GM12878 (cell line): ENCODE data around the gene SLAIN2. TPM values are rescaled to one million over a fixed set of nuclear protein-coding genes. Genes with fewer than 3 reads are reported as not detected.

Experiments used
- ATAC-seq: fragments of 200-7000 bp; cut with Tn5 transposase; 3 replicates; pipeline ENCODE4 v1.9.1; 2020; ENCODE audit warnings: mild to moderate bottlenecking, moderate library complexity
- BruUV-seq: library from RNA; stranded (reverse); fragments of 400-500 nt; replicated peaks from 2 replicates; lab custom pipeline; 2021; lab: Mats Ljungman, UMichigan
- CTCF ChIA-PET: fragments of 300-600 bp; sonication (Branson Sonifier 250); formaldehyde crosslinking; extraction: SDS; loops from one replicate; lab custom pipeline; 2021; ENCODE audit warnings: inconsistent platforms; lab: Yijun Ruan, JAX
- POLR2A ChIA-PET: fragments of 350-600 bp; formaldehyde crosslinking; extraction: SDS; loops from one replicate; lab custom pipeline; 2021; ENCODE audit warnings: inconsistent platforms; lab: Charles Lee
- RAD21 ChIA-PET: fragments of 300-600 bp; sonication (Branson Sonifier 250); formaldehyde crosslinking; loops from one replicate; lab custom pipeline; 2023; ENCODE audit warnings: antibody characterized with exemption; ENCODE audit not compliant: unreplicated experiment; lab: Charles Lee
- SMC1A ChIA-PET: fragments of 300-600 bp; sonication (Branson Sonifier 250); formaldehyde crosslinking; loops from one replicate; lab custom pipeline; 2023; ENCODE audit not compliant: unreplicated experiment, uncharacterized antibody; lab: Charles Lee
- DNase-seq: peaks from one replicate; pipeline ENCODE4 v3.0.0-alpha.2; 2011; ENCODE audit warnings: low read depth, low spot score
- FAIRE-seq: peaks from 3 replicates; lab custom pipeline; 2011; peaks lifted over from hg19 to GRCh38; lab: Jason Lieb, UNC
- H2AFZ ChIP-seq: 2 replicates; pipeline ENCODE4 v1.6.0; 2011; ENCODE audit warnings: low read depth, low read length, control low read depth; ENCODE audit not compliant: control insufficient read depth
- H3K27ac ChIP-seq: 2 replicates; pipeline ENCODE4 v1.5.1; 2011; ENCODE audit warnings: control low read depth; ENCODE audit not compliant: control insufficient read depth, insufficient read depth
- H3K27me3 ChIP-seq, 2 experiments: replicated peaks in 1 of 2; 2 replicates each; pipeline versions ENCODE4 v1.6.0 to v1.6.1; 2011; ENCODE audit warnings: low read length in 1 of 2; ENCODE audit not compliant: control insufficient read depth in 2 of 2, insufficient read depth in 2 of 2
- H3K36me3 ChIP-seq, 2 experiments: 2 replicates each; pipeline ENCODE4 v1.5.1; 2011; ENCODE audit warnings: low read length in 1 of 2; ENCODE audit not compliant: control insufficient read depth in 2 of 2, insufficient read depth in 2 of 2
- H3K4me1 ChIP-seq: 2 replicates; pipeline ENCODE4 v1.6.1; 2011; ENCODE audit warnings: mild to moderate bottlenecking, low read length, moderate library complexity, mixed read lengths; ENCODE audit not compliant: control insufficient read depth, insufficient read depth
- H3K4me2 ChIP-seq: 2 replicates; pipeline ENCODE4 v1.6.0; 2011; ENCODE audit warnings: control low read depth; ENCODE audit not compliant: control insufficient read depth, insufficient read depth
- H3K4me3 ChIP-seq: fragments of 200-600 bp; sonication (generic); 2 replicates; pipeline ENCODE4 v1.5.1; 2016
- H3K79me2 ChIP-seq: 2 replicates; pipeline ENCODE4 v1.6.0; 2011; ENCODE audit warnings: low read length; ENCODE audit not compliant: control insufficient read depth, insufficient read depth
- H3K9ac ChIP-seq: 2 replicates; pipeline ENCODE4 v1.8.0; 2011; ENCODE audit warnings: low read length, control low read depth, mixed read lengths; ENCODE audit not compliant: control insufficient read depth, insufficient read depth
- H3K9me3 ChIP-seq: replicated peaks from 3 replicates; pipeline ENCODE4 v1.5.1; 2011; ENCODE audit warnings: mild to moderate bottlenecking, low read length; ENCODE audit not compliant: control insufficient read depth, insufficient read depth
- H4K20me1 ChIP-seq: 2 replicates; pipeline ENCODE4 v1.6.0; 2011; ENCODE audit not compliant: control insufficient read depth, insufficient read depth
- CBX5 ChIP-seq: sonication (generic); IDR thresholded peaks from 2 replicates; pipeline ENCODE4 v1.6.1; 2016; ENCODE audit warnings: low read depth, moderate library complexity, mild to moderate bottlenecking, inconsistent platforms
- FOS ChIP-seq: IDR thresholded peaks from 3 replicates; pipeline ENCODE4 v1.6.1; 2011; ENCODE audit warnings: borderline replicate concordance; ENCODE audit not compliant: insufficient read length; ENCODE audit errors: extremely low read depth
- NFXL1 ChIP-seq: fragments of 450-650 bp; IDR thresholded peaks from 2 replicates; pipeline ENCODE4 v1.6.1; 2017; ENCODE audit warnings: antibody characterized with exemption, mild to moderate bottlenecking, borderline replicate concordance
- PBX3 ChIP-seq: IDR thresholded peaks from 2 replicates; pipeline ENCODE4 v1.6.1; 2011; ENCODE audit warnings: mild to moderate bottlenecking, low read depth, low read length, moderate library complexity; ENCODE audit not compliant: insufficient replicate concordance
- RB1 ChIP-seq: fragments of 450-650 bp; formaldehyde crosslinking; IDR thresholded peaks from 2 replicates; pipeline ENCODE4 v1.6.1; 2017; ENCODE audit warnings: mild to moderate bottlenecking, borderline replicate concordance
- RCOR1 ChIP-seq: conservative IDR thresholded peaks from 2 replicates; pipeline ENCODE4 v1.6.1; 2012; ENCODE audit warnings: low read depth, low read length, improper control_type of control experiment
- TBL1XR1 ChIP-seq: IDR thresholded peaks from 2 replicates; pipeline ENCODE4 v1.6.1; 2012; ENCODE audit warnings: low read depth, low read length, improper control_type of control experiment
- ZBTB40 ChIP-seq: fragments of 450-650 bp; IDR thresholded peaks from 2 replicates; pipeline ENCODE4 v1.6.1; 2016; ENCODE audit warnings: mild to moderate bottlenecking, moderate library complexity, borderline replicate concordance
- ZNF592 ChIP-seq: fragments of 450-650 bp; IDR thresholded peaks from 2 replicates; pipeline ENCODE4 v1.6.1; 2017; ENCODE audit warnings: mild to moderate bottlenecking, moderate library complexity
- WGBS: methylation state at CpG from one replicate; pipeline ENCODE4 v1.1.6; 2016; ENCODE audit warnings: low lambda C conversion rate; ENCODE audit not compliant: insufficient replicate concordance, insufficient coverage; ENCODE audit errors: missing lambda C conversion rate; 5-methylcytosine and 5-hydroxymethylcytosine counted together
- in situ Hi-C: fragments of 300-500 bp; cut with MboI; formaldehyde crosslinking; loops from 9 replicates; pipeline ENCODE4 v1.14.3; 2018; ENCODE audit warnings: mixed read lengths
- intact Hi-C: fragments of 100-400 bp; cut with micrococcal nuclease; formaldehyde crosslinking; loops from one replicate; pipeline ENCODE4 v1.14.2; 2022; ENCODE audit not compliant: unreplicated experiment
- polyA plus RNA-seq, 11 experiments: library from polyadenylated mRNA; depleted of rRNA in 4 of 11; unstranded in 6 of 11; stranded (reverse) in 5 of 11; fragments of >200 nt; fragmentation: Nextera tagmentation in 4 of 11; fragmentation: Illumina TruSeq in 1 of 11; extraction: Ambion mirVana in 4 of 11; extraction: Trizol in 1 of 11; gene quantifications; 1 replicate in 1 of 11; 2 replicates in 10 of 11; pipeline versions ENCODE4 v1.2.1 to v1.2.3, GENCODE V29; 2011 to 2016; ENCODE audit warnings: inconsistent platforms in 2 of 11, missing spikeins in 2 of 11, low read depth in 1 of 11
- total RNA-seq, 4 experiments: library from RNA; depleted of rRNA in 3 of 4; stranded (reverse); fragments of >200 nt in 3 of 4; fragmentation: Illumina TruSeq in 1 of 4; extraction: Trizol in 1 of 4; gene quantifications; 2 replicates each; pipeline versions ENCODE4 v1.2.1 to v1.2.3, GENCODE V29; 2013 to 2021
- TF ChIP-seq, protein P1 (sequence below): fragments of 150-350 bp; IDR thresholded peaks from 2 replicates; pipeline ENCODE4 v1.6.1; 2016; ENCODE audit warnings: low read depth, low read length

Gene SLAIN2
- total and polyA plus RNA-seq, 10 of the 15 experiments (the other 5 are each of a cell fraction or from before 2014, with no cell fraction given) = 4.3 to 96.6 (median 25.4) TPM

DNA sequence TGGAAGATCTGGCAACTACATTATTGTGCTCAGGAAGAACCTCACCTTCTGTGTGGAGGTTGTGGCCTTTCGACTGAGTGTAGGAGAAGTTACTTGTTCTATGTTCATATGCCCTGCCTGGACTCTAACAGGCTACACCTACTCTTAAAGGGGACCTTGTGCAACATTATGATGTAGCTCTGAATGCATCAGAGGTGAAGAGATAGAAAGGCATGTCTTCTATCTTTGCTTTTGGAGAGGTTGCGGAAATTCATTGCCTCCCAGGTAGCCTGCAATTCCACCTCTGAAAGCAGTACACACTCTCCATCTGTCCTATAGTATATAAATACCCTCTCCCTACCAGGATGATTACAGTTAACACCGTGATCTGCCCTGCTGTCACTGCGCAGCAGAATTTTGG, 7.1 kb upstream of the SLAIN2 start:
- no peak for FAIRE-seq
- Histone ChIP-seq H3K9me3 (no peaks in the 10 kb centered on the region), H3K4me2 (no peak overlapping the region)
- TF ChIP-seq ZBTB40 (no peak), ZNF592 (no peak), NFXL1 (no peak), RB1 (no peak), CBX5 (no peak), FOS (no peak), TBL1XR1 (no peak), PBX3 (no peak), RCOR1 (no peak)
- TF ChIP-seq, protein P1, sequence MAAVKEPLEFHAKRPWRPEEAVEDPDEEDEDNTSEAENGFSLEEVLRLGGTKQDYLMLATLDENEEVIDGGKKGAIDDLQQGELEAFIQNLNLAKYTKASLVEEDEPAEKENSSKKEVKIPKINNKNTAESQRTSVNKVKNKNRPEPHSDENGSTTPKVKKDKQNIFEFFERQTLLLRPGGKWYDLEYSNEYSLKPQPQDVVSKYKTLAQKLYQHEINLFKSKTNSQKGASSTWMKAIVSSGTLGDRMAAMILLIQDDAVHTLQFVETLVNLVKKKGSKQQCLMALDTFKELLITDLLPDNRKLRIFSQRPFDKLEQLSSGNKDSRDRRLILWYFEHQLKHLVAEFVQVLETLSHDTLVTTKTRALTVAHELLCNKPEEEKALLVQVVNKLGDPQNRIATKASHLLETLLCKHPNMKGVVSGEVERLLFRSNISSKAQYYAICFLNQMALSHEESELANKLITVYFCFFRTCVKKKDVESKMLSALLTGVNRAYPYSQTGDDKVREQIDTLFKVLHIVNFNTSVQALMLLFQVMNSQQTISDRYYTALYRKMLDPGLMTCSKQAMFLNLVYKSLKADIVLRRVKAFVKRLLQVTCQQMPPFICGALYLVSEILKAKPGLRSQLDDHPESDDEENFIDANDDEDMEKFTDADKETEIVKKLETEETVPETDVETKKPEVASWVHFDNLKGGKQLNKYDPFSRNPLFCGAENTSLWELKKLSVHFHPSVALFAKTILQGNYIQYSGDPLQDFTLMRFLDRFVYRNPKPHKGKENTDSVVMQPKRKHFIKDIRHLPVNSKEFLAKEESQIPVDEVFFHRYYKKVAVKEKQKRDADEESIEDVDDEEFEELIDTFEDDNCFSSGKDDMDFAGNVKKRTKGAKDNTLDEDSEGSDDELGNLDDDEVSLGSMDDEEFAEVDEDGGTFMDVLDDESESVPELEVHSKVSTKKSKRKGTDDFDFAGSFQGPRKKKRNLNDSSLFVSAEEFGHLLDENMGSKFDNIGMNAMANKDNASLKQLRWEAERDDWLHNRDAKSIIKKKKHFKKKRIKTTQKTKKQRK = no peak

More for the DNA sequence above, 7.1 kb upstream of the SLAIN2 start:
- Histone ChIP-seq H3K27ac (no peak overlapping the region), H3K9ac (no peak overlapping the region), H3K36me3 (no peaks in the 10 kb centered on the region), H3K4me3 (no peak overlapping the region), H3K27me3 (no peaks in the 10 kb centered on the region), H2AFZ (no peak overlapping the region), H3K4me1 (no peaks in the 10 kb centered on the region), H3K79me2 (no peaks in the 10 kb centered on the region), H4K20me1 (no peaks in the 10 kb centered on the region)
- CTCF ChIA-PET = no interaction called here
- ATAC-seq (no peak), DNase-seq (no peak)
- 75% methylated on average over 4 of the region's 4 CpGs for WGBS
- SMC1A ChIA-PET = no interaction called here
- no TSS peak for BruUV-seq
- in situ Hi-C loops = no loop called here
- intact Hi-C loops = no loop called here
- POLR2A ChIA-PET = no interaction called here
- RAD21 ChIA-PET = no interaction called here
